Body of pancreas (tissue), 4 donors: ENCODE results near the gene P2RY6.

Experiments used
- CTCF ChIP-seq, 7 experiments: fragments of 450-650 bp in 4 of 7; fragments of 200-600 bp in 3 of 7; sonication (generic) in 3 of 7; IDR thresholded peaks; one replicate each; pipeline ENCODE4 v1.5.1; 2016 to 2019; ENCODE audit warnings: antibody characterized with exemption in 7 of 7
- POLR2A ChIP-seq, 3 donors: fragments of 450-650 bp; IDR thresholded peaks; one replicate each; pipeline ENCODE4 v1.6.1; 2016; ENCODE audit warnings: antibody characterized with exemption in 3 of 3, mild to moderate bottlenecking in 2 of 3

GRCh38 chr11:73312036-73312435 is 39.9 kb downstream of the P2RY6 start:
- no peak for TF ChIP-seq POLR2A (IDR thresholded peaks at IDR 0.05)
- TF ChIP-seq CTCF (IDR thresholded peaks at IDR 0.05): no peak
